WTC11 (cell line): Measurements from ENCODE around the gene NFATC1.

Source experiments
- ARID4B ChIP-seq: sonication (generic); formaldehyde crosslinking; IDR thresholded peaks from 2 replicates; pipeline ENCODE4 v1.8.0; 2023; ENCODE audit warnings: missing genetic modification reagents, mild to moderate bottlenecking, borderline replicate concordance
- CBFB ChIP-seq: sonication (generic); formaldehyde crosslinking; IDR thresholded peaks from 2 replicates; pipeline ENCODE4 v1.8.1; 2022; ENCODE audit warnings: mild to moderate bottlenecking, low read depth, missing genetic modification reagents
- CTCF ChIP-seq: fragments of 200-600 bp; IDR thresholded peaks from 2 replicates; pipeline ENCODE4 v1.8.0; 2022; ENCODE audit warnings: antibody characterized with exemption
- GRHL2 ChIP-seq: fragments of 250-450 bp; sonication (Bioruptor Pico); IDR thresholded peaks from 2 replicates; pipeline ENCODE4 v1.8.0; 2022; ENCODE audit warnings: mild to moderate bottlenecking, moderate library complexity; ENCODE audit not compliant: insufficient replicate concordance, severe bottlenecking
- HMGA2 ChIP-seq: fragments of 250-450 bp; sonication (Bioruptor Pico); IDR thresholded peaks from 2 replicates; pipeline ENCODE4 v1.4.0; 2021; ENCODE audit warnings: mild to moderate bottlenecking, moderate library complexity
- RELA ChIP-seq: sonication (generic); formaldehyde crosslinking; IDR thresholded peaks from 2 replicates; pipeline ENCODE4 v1.8.1; 2022; ENCODE audit warnings: missing genetic modification reagents, mild to moderate bottlenecking, borderline replicate concordance
- TF ChIP-seq, protein P1 (sequence below): sonication (generic); formaldehyde crosslinking; IDR thresholded peaks from 2 replicates; pipeline ENCODE4 v1.8.1; 2022; ENCODE audit warnings: mild to moderate bottlenecking, moderate library complexity, missing genetic modification reagents
- TF ChIP-seq, protein P2 (sequence below): fragments of 250-450 bp; sonication (Bioruptor Pico); IDR thresholded peaks from 2 replicates; pipeline ENCODE4 v1.9.0; 2021; ENCODE audit warnings: mild to moderate bottlenecking

DNA sequence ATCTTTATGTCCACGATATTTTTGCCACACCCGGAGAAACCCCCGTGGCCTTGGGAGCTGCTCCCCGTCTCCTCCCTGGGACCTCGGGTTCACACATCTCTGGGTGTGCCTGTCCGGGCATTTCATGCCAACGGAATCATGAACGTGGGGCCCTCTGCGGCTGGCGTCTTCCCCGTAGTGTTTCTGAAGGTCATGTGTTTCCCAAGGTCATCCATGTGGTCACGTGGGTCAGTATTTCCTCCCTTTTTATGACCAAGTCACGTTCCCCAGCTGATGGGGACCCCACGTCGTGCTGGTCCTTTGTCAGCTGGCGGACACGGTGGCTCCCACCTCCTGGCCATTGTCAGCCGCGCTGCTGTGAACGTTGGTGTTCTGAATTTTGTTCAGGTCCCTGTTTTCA lies 135.7 kb downstream of the NFATC1 start:
- TF ChIP-seq, protein P1, sequence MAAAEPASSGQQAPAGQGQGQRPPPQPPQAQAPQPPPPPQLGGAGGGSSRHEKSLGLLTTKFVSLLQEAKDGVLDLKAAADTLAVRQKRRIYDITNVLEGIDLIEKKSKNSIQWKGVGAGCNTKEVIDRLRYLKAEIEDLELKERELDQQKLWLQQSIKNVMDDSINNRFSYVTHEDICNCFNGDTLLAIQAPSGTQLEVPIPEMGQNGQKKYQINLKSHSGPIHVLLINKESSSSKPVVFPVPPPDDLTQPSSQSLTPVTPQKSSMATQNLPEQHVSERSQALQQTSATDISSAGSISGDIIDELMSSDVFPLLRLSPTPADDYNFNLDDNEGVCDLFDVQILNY (CRISPR knock-in tag), result no peak
- TF ChIP-seq CTCF, result no peak
- TF ChIP-seq RELA, result no peak
- no peak for TF ChIP-seq ARID4B (CRISPR knock-in tag)
- no peak for TF ChIP-seq HMGA2 (CRISPR knock-in tag)
- TF ChIP-seq GRHL2, result no peak
- TF ChIP-seq, protein P2, sequence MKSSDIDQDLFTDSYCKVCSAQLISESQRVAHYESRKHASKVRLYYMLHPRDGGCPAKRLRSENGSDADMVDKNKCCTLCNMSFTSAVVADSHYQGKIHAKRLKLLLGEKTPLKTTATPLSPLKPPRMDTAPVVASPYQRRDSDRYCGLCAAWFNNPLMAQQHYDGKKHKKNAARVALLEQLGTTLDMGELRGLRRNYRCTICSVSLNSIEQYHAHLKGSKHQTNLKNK (CRISPR knock-in tag), result no peak
- TF ChIP-seq CBFB (CRISPR knock-in tag), result no peak
